ENCODE results near the gene NOXO1.

DNA sequence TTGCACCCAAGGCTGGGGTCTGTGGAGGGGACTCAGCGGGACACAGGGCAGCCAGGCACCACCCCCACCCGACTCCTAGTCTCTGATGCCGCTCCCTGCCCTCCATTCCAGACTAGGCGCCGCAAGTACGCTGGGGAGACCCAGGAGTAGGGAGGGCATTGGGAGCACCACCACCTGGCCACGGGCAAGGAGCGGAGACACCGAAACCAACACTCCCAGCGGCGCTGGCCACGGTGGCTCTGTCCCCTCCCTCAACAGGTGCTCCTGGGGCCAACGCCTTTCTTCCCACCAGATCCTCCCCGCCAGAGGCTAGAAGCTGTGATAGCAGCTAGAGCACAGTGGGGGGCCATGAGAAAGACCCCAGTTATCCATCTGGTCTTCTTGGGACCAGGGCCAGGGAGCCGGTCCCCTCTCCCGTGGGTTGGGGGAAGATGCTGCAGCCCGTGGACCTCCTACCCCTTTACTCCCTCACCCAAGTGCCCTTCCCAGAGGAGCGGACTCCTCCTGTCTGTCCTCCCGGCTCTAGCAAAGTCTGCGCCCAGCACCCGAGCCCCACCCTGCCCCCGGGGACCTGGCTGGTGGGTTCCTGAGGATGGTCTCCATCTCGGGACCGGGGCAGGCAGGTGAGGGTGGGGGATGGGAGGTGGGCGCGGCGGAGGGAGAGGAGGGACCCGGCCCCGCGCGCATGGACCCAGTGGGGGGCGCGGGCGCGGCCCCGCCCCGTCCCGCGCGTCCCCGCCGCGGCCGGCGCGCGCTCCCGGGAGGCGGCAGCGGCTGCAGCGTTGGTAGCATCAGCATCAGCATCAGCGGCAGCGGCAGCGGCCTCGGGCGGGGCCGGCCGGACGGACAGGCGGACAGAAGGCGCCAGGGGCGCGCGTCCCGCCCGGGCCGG lies 8.2 kb upstream of the NOXO1 start, which contains the start of gene SYNGR3:
- TF ChIP-seq, protein P1, sequence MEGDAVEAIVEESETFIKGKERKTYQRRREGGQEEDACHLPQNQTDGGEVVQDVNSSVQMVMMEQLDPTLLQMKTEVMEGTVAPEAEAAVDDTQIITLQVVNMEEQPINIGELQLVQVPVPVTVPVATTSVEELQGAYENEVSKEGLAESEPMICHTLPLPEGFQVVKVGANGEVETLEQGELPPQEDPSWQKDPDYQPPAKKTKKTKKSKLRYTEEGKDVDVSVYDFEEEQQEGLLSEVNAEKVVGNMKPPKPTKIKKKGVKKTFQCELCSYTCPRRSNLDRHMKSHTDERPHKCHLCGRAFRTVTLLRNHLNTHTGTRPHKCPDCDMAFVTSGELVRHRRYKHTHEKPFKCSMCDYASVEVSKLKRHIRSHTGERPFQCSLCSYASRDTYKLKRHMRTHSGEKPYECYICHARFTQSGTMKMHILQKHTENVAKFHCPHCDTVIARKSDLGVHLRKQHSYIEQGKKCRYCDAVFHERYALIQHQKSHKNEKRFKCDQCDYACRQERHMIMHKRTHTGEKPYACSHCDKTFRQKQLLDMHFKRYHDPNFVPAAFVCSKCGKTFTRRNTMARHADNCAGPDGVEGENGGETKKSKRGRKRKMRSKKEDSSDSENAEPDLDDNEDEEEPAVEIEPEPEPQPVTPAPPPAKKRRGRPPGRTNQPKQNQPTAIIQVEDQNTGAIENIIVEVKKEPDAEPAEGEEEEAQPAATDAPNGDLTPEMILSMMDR (conservative IDR thresholded peaks at IDR 0.05; ENCODE audit: low read depth, low read length): no peak
- no peak for TF ChIP-seq EZH2 (IDR thresholded peaks at IDR 0.05; ENCODE audit: borderline replicate concordance, low read depth, low read length, poor library complexity, severe bottlenecking)

All from A673 (cell line).